ENCODE measurements around the gene DNA2. TPM values are rescaled to one million over a fixed set of nuclear protein-coding genes. Genes with fewer than 3 reads are reported as not detected.

DNA2 gene
- total RNA-seq, 1 donor from 2014 or later: 5.8 TPM

DNA sequence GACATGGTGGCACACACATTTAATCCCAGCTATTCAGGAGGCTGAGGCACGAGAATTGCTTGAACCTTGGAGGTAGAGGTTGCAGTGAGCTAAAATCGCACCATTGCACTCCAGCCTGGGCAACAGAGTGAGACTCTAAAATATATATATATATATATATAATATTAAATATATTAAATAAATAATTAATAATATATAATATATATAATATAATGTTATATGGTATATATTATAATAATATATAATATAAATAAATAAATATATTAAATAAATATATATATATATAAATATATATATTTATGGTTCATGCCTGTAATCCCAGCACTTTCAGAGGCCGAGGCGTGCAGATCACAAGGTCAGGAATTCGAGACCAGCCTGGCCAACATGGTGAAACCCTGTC lies 105.2 kb downstream of the DNA2 start:
- FAIRE-seq (no peak), DNase-seq (ENCODE audit: low read depth) (no peak)
- Mint-ChIP-seq H3K9me3 (ENCODE audit: unreplicated experiment) (peaks cover 2% of the 10 kb centered on the region), H3K4me3 (ENCODE audit: unreplicated experiment) (no peak overlapping the region), H3K27ac (ENCODE audit: unreplicated experiment) (no peak overlapping the region), H3K4me1 (ENCODE audit: low read depth, unreplicated experiment) (no peaks in the 10 kb centered on the region), H3K27me3 (ENCODE audit: low read depth, unreplicated experiment) (no peaks in the 10 kb centered on the region), H3K36me3 (ENCODE audit: low read depth, unreplicated experiment) (peaks cover 8% of the 10 kb centered on the region)
- H3K9ac ChIP-seq (ENCODE audit: low read length): no peak overlapping the region
- H3K36me3 ChIP-seq (ENCODE audit: insufficient read depth, low read length): peaks cover 25% of the 10 kb centered on the region
- H3K4me1 ChIP-seq (ENCODE audit: insufficient read depth, low read length): no peaks in the 10 kb centered on the region
- H2AFZ ChIP-seq (ENCODE audit: low read depth, low read length): no peak overlapping the region
- H3K4me3 ChIP-seq (ENCODE audit: insufficient read depth, low read depth, low read length): no peak overlapping the region
- H3K27me3 ChIP-seq (ENCODE audit: insufficient read depth, low read length): no peaks in the 10 kb centered on the region
- H3K9me3 ChIP-seq (ENCODE audit: insufficient read depth, low read depth, low read length): no peaks in the 10 kb centered on the region
- no peak overlapping the region for H3K4me2 ChIP-seq (ENCODE audit: low read length)
- no peak overlapping the region for H3K27ac ChIP-seq (ENCODE audit: low read depth, low read length)
- TF ChIP-seq, protein P1, sequence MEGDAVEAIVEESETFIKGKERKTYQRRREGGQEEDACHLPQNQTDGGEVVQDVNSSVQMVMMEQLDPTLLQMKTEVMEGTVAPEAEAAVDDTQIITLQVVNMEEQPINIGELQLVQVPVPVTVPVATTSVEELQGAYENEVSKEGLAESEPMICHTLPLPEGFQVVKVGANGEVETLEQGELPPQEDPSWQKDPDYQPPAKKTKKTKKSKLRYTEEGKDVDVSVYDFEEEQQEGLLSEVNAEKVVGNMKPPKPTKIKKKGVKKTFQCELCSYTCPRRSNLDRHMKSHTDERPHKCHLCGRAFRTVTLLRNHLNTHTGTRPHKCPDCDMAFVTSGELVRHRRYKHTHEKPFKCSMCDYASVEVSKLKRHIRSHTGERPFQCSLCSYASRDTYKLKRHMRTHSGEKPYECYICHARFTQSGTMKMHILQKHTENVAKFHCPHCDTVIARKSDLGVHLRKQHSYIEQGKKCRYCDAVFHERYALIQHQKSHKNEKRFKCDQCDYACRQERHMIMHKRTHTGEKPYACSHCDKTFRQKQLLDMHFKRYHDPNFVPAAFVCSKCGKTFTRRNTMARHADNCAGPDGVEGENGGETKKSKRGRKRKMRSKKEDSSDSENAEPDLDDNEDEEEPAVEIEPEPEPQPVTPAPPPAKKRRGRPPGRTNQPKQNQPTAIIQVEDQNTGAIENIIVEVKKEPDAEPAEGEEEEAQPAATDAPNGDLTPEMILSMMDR (IDR thresholded peaks at IDR 0.05; ENCODE audit: insufficient read depth, low read depth, low read length): no peak
- no peak for TF ChIP-seq EZH2 (IDR thresholded peaks at IDR 0.05; ENCODE audit: insufficient read depth, low read length)
- H3K79me2 ChIP-seq (ENCODE audit: insufficient read depth, low read length): no peaks in the 10 kb centered on the region
- H4K20me1 ChIP-seq (ENCODE audit: insufficient read depth, low read length): no peaks in the 10 kb centered on the region

DNA sequence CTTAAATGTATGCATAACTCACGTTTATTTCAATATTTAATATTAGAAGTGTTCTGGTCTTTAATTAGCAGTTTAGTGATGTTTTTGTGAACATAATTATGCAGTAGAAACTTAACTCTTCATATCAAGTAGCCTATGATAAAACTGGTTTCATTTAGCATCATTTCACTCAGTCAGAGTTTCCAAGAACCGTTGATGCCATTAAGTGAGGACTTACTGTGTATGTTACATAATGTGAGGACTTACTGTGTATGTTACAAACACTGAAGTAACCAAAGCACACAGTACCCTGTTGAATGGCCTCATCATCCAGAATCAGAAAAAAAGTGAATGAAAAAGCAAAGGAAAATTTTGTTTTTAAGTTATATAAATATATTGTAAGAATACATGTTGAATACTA lies 106.2 kb downstream of the DNA2 start:
- Histone ChIP-seq H3K79me2 (ENCODE audit: insufficient read depth, low read length) (no peaks in the 10 kb centered on the region), H3K27ac (ENCODE audit: low read depth, low read length) (no peak overlapping the region), H3K27me3 (ENCODE audit: insufficient read depth, low read length) (no peaks in the 10 kb centered on the region), H3K4me2 (ENCODE audit: low read length) (no peak overlapping the region), H4K20me1 (ENCODE audit: insufficient read depth, low read length) (no peaks in the 10 kb centered on the region), H3K9ac (ENCODE audit: low read length) (no peak overlapping the region), H3K4me1 (ENCODE audit: insufficient read depth, low read length) (no peaks in the 10 kb centered on the region), H3K36me3 (ENCODE audit: insufficient read depth, low read length) (peaks cover 29% of the 10 kb centered on the region), H3K4me3 (ENCODE audit: insufficient read depth, low read depth, low read length) (no peak overlapping the region), H2AFZ (ENCODE audit: low read depth, low read length) (no peak overlapping the region), H3K9me3 (ENCODE audit: insufficient read depth, low read depth, low read length) (no peaks in the 10 kb centered on the region)
- Mint-ChIP-seq H3K36me3 (ENCODE audit: low read depth, unreplicated experiment) (peaks cover 6% of the 10 kb centered on the region), H3K27me3 (ENCODE audit: low read depth, unreplicated experiment) (no peaks in the 10 kb centered on the region), H3K27ac (ENCODE audit: unreplicated experiment) (no peak overlapping the region), H3K4me1 (ENCODE audit: low read depth, unreplicated experiment) (no peaks in the 10 kb centered on the region), H3K9me3 (ENCODE audit: unreplicated experiment) (peaks cover 2% of the 10 kb centered on the region), H3K4me3 (ENCODE audit: unreplicated experiment) (no peak overlapping the region)
- TF ChIP-seq, protein P1 (IDR thresholded peaks at IDR 0.05; ENCODE audit: insufficient read depth, low read depth, low read length): no peak
- no peak for TF ChIP-seq EZH2 (IDR thresholded peaks at IDR 0.05; ENCODE audit: insufficient read depth, low read length)
- DNase-seq (ENCODE audit: low read depth) (no peak), FAIRE-seq (no peak)

DNA sequence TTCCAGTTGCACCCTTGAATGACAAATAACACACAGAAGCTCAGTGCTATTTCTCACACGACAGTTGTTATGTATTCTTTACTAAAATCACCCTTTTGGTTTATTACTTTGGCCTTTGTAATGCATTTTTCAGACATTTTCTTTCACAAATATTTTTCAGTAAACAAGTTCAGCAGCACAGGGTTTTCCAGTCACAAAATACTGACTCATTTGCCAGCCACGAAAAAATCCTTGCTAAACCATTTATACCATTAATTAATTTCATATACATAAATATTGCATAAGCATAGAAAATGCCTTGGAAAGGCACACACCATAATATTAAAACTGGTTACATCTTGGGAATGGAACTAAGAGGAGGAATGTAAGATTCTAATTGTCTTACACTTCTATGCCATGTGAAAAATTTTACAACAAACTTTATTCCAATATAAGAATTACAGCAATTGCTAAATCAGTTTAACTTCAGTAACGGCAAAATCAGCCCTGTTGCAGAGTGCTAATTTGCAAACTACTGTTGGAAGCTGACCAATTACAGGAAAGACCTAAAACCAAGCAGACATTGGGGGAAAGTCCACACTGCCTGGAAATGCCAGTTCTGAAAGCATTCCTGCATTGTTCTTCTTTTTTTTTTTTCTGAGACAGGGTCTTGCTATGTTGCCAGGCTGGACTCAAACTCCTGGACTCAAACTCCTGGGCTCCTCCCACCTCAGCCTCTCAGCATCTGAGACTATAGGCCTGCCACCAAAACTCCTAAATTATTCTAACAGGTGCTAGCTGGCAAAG lies 107.5 kb downstream of the DNA2 start:
- Mint-ChIP-seq H3K27ac (ENCODE audit: unreplicated experiment) (no peak overlapping the region), H3K36me3 (ENCODE audit: low read depth, unreplicated experiment) (peaks cover 5% of the 10 kb centered on the region), H3K9me3 (ENCODE audit: unreplicated experiment) (no peaks in the 10 kb centered on the region), H3K4me3 (ENCODE audit: unreplicated experiment) (no peak overlapping the region), H3K4me1 (ENCODE audit: low read depth, unreplicated experiment) (no peaks in the 10 kb centered on the region), H3K27me3 (ENCODE audit: low read depth, unreplicated experiment) (no peaks in the 10 kb centered on the region)
- FAIRE-seq (no peak), DNase-seq (ENCODE audit: low read depth) (no peak)
- no peak for TF ChIP-seq EZH2 (IDR thresholded peaks at IDR 0.05; ENCODE audit: insufficient read depth, low read length)
- TF ChIP-seq, protein P1 (IDR thresholded peaks at IDR 0.05; ENCODE audit: insufficient read depth, low read depth, low read length): no peak
- H3K27ac ChIP-seq (ENCODE audit: low read depth, low read length): no peak overlapping the region
- no peak overlapping the region for H3K4me3 ChIP-seq (ENCODE audit: insufficient read depth, low read depth, low read length)
- peaks cover 24% of the 10 kb centered on the region for H3K36me3 ChIP-seq (ENCODE audit: insufficient read depth, low read length)
- no peaks in the 10 kb centered on the region for H3K27me3 ChIP-seq (ENCODE audit: insufficient read depth, low read length)
- H3K4me1 ChIP-seq (ENCODE audit: insufficient read depth, low read length): no peaks in the 10 kb centered on the region
- H3K9me3 ChIP-seq (ENCODE audit: insufficient read depth, low read depth, low read length): no peaks in the 10 kb centered on the region
- H3K9ac ChIP-seq (ENCODE audit: low read length): no peak overlapping the region
- no peaks in the 10 kb centered on the region for H3K79me2 ChIP-seq (ENCODE audit: insufficient read depth, low read length)
- H4K20me1 ChIP-seq (ENCODE audit: insufficient read depth, low read length): no peaks in the 10 kb centered on the region
- no peak overlapping the region for H3K4me2 ChIP-seq (ENCODE audit: low read length)
- H2AFZ ChIP-seq (ENCODE audit: low read depth, low read length): no peak overlapping the region
